SH-SY5Y (cell line): ENCODE measurements around the gene USP21.

ENCODE experiments used
- GATA2 ChIP-seq: IDR thresholded peaks from 2 replicates; pipeline ENCODE4 v1.6.1; 2011; ENCODE audit warnings: mild to moderate bottlenecking, low read depth, low read length
- GATA3 ChIP-seq: IDR thresholded peaks from 2 replicates; pipeline ENCODE4 v1.6.1; 2011; ENCODE audit warnings: low read depth, mild to moderate bottlenecking, low read length, moderate library complexity

DNA sequence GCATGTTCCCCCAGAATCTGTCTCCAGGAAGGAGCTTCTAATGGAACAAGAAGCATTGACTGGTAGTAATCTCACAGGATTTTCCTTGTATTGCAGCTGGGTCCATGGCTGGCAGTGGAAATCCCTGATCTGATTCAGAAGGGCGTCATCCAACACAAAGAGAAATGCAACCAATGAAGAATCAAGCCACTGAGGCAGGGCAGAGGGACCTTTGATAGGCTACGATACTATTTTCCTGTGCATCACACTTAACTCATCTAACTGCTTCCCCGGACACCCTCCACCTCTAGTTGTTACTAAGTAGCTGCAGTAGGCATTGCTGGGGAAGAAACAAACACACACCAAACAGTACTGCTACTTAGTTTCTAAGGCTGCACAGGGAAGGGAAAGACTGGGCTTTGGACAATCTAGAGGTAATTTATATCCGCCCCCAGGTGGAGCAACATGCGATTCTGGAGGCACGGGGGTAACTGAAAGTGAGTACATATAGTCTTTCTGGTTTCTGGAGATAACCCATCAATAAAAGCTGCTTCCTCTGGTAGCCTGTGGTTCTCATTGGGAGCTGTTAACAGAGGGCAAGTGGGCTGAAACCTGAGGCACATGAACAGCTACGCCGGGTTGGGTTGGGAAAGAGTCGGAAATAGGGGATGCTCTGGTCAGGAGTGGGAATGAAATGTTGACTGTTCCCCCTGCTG is 837 bp upstream of the USP21 start:
- TF ChIP-seq GATA2 = no peak
- TF ChIP-seq GATA3 = no peak
